Limb (tissue), 2 donors: ENCODE measurements around the gene OR10H3.
"Not testable (repeated sequence)": the region's sequence is repeated elsewhere in the genome, so short reads cannot be mapped to it uniquely, and the experiment has no call there.

Experiments
- DNase-seq, 2 donors: peaks; one replicate each; pipeline ENCODE4 v3.0.0-alpha.2; 2016; ENCODE audit errors: extremely low spot score in 2 of 2

OR10H3 gene, protein sequence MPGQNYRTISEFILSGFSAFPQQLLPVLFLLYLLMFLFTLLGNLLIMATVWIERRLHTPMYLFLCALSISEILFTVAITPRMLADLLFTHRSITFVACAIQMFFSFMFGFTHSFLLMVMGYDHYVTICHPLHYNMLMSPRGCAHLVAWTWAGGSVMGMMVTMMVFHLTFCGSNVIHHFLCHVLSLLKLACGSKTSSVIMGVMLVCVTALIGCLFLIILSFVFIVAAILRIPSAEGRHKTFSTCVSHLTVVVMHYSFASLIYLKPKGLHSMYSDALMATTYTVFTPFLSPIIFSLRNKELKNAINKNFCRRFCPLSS

DNA sequence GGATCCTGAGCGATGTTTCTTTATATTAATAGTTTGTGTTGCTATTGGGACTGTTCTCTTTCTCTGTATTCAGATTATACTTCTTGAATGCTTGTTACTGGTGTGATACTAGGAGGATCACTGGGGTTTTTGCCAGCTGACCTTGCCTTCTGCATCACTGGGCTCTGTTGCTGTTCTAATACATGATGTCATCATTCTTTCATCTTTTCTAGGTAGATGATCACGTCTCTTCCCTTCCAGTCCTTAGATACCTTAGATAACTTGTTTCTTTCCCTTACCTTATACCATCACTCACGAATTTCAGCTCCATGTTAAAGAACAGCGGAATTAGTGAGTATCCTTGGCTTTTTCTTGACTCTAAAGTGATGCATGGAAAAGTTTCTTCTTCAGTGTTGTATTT lies at the start of gene OR10H3:
TSS of gene OR10H3 (plus strand) at position 264 of the 400 bp plus-strand sequence. CDS start 3,408 bp downstream, outside the sequence.
- no peak for DNase-seq

DNA sequence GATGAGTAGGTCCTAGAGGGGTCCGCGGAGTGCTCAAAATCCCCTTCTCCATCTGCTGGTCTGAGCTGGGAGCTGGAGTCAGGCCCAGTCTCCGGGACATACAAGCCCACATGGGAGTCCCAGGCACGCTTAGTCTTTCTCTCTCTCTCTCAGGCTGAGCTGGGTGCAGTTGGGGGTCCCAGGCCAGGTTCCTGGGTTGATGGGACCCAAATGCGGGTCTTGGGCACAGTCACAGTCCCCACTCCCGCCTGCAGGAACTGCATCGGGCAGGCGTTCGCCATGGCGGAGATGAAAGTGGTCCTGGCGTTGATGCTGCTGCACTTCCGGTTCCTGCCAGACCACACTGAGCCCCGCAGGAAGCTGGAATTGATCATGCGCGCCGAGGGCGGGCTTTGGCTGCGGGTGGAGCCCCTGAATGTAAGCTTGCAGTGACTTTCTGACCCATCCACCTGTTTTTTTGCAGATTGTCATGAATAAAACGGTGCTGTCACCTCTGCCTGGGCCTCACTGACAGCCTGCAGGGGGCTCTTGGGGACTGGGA lies 41.1 kb upstream of the OR10H3 start:
- no peak for DNase-seq

DNA sequence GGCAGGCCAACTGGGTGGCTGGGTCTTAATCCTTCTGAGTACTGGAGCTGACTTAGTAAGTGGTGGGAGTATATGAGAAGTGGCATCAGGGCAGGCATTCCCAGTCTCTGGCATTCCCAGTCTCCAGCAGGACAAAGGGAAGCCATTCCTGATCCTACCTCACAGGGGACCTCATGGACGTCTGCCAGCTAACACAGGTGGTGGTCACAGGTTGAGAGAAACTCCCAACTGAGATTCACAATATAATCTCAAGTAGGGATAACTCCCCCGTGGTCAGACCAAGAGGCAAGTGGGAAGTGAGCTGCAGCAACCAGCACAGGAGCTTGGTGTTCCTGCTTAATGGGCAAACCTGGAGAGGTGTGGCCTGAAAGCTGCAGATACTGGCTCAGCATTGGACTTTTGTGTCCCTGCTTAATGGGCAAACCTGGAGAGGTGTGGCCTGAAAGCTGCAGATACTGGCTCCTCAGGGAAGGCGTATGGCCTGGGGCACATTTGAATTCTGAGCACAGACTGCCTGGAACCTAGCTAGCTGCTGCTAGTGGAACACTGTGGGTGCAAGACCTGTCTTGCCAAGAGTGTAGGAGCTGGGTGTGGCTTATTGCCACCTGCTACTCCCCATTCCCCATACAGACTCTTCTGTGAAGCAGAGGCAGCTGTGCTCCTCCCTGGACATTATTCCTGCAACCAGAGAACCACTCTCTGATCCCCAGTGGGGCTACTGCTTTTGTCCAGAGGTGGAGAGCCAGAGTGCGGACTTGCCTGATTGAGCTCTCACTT lies 35.8 kb upstream of the OR10H3 start:
- peak in 1 of 2 donors; percentile 21 for DNase-seq

DNA sequence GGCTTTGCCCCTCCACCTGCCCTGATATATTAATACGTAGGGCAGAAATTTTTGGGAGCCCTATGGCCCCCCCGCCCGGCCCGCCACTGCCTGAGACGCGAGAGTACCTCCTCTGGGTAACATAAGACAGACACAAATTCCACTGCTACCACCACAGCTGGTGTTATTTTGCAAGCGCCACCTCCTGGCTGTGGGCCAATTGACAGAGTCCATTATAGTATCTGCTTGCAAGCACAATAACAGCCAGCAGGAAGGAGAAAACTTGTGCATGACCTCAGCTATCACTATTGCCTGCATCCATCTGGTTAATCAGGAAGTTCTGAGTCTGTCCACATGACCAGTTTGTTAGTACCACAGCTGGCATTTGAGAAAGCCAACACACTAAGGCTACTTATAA lies 35.3 kb upstream of the OR10H3 start:
- peak; percentile 67 to 76 for DNase-seq

GRCh38 chr19:15714638-15715037 lies 23.1 kb upstream of the OR10H3 start:
- DNase-seq = no peak

- no peak for DNase-seq
Observed at GRCh38 chr19:15715642-15716041, 22.1 kb upstream of the OR10H3 start.

DNA sequence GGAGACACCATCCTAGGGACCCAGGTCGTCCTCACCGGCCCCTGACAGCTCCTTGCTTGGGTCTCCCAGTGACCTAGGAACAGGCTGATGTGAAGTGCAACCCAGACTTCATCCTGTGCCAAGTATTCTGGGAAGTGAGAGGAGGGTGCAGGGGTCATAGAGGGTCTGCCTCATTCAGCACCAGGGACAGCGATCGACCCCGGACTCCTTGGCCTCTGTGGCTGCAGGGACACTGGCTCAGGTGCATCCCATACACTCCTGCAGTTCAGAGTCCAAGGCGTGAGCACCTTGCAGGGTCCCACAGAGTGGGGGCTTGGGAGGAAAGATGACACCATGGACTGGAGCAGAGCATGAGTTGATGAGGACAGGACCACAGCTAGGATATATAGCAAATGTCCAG lies 20.0 kb upstream of the OR10H3 start:
- DNase-seq = no peak

DNA sequence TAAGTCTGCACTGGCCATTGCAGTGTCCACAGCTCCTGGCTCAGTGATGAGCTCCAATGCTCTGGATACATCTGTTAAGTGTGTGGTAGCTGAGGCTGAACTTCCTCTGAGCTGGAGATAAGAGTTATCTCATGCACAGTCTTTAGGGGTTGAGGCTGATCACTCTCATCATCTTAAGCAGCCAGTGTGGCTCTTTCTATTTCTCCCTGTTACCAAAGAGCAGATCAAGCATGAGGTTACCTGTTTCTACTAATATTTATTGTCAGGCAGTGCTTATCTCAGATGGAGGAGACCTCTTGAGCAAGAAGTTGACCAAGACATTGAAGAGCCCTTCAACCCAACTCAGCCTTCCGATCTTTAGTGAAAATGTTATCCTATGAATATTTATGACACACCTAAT lies 16.5 kb upstream of the OR10H3 start:
- no peak for DNase-seq

DNA sequence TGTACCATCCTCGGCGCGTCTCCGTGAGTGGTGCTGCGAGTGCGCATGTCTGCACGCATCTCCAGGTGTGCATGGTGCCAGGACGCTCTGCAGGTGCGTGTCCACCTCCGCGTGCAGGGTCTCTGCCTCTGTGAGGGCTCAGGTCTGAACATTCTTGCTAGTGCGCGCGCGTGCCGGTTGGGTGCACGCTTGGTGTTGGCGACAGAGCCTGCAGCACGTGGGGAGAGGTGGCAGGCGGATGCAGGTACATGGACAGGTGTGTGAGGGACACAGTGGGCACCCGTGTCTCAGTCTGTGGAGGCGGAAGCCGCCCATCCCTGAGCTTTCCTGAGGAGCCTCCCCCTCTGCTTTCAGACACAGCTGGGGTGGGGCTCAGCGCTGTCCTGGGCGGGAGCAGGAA lies 14.8 kb upstream of the OR10H3 start:
- DNase-seq = no peak

GRCh38 chr19:15727724-15728123 lies 10.1 kb upstream of the OR10H3 start, which contains the start of gene OR10H2:
Gene OR10H2 (plus strand): TSS chr19:15728024. CDS start chr19:15728044, 20 bp downstream.
- DNase-seq = no peak

- no peak for DNase-seq
Observed at GRCh38 chr19:15730538-15730937, 7.2 kb upstream of the OR10H3 start.

DNA sequence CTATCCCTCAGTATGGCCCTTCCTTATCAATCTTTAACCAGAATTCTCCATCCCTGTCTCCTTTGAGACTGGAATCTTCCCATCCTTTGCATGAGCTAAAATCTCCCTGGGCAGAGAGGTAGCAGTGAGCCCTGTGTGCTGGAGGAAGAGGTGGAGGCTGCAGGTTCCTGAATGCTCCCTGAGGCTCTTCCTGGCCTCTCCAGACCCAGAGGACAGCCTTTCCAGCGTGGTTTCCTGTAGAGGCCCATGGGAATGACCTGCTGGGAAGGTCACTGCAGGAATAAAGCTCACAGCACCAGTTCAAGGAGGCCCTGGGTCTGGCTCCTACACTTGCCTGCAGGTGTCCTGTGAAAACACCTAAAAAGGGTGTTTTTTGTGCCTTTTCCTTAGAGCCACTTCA lies 5.4 kb upstream of the OR10H3 start:
- no peak for DNase-seq

DNA sequence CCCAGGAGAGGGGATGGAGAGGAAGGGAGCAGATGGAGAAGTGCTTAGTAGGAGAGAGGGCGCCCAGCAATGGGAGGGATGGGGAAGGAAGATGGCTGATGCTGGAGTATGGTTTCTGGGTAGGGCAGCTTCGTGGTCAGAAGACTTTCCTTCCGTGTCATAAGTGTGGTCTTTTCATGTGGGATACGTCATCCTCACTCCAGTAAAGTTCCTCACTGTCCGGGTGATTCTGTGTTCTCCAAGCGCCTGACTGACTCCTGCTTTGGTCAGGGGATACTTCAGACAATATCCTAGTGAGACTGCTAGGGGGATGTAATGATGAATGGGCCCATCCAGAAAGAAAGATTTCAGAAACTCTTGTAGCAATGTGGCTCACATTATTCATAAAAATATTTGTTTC lies 3.9 kb upstream of the OR10H3 start:
- no peak for DNase-seq

DNA sequence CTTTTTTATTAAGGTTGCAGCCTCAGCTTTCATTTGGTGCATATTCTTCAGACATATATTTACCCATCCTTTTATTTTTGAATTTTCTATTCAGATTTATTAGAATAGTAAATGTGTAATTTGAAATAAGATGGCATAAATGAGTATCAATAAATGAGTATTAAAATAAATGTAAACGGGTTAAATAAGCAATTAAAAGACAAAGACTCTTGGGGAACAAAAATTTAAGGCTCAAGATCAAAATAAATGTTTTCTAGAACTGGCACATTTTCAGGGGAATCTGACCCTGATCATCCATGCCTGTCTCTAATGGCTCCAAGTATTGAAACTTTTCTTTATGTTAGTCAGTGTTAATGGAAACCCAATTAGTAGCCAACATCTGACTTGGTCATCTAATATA lies 3.0 kb downstream of the OR10H3 start:
- no peak for DNase-seq

DNA sequence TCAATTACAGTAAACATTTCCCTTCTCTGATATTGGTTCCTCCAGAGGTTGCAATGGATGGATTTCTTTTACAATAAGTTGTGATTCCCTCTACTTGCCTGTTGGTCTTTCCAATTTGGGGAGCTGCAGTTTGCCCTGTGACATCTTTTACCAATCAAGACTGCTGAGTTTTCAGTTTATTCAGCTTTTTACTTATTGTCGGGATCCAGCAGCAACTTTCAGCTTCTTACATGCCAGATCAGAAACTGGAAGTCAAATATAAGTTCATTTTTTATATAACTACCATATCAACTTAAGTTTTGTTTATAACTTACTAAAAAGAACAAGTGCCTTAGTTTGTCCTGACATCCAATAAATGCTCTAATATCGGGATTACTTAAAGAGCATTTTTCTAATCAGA lies 10.5 kb downstream of the OR10H3 start:
- DNase-seq = no peak

- DNase-seq = no peak
Observed at GRCh38 chr19:15758379-15758778, 20.6 kb downstream of the OR10H3 start.

- no peak for DNase-seq
Observed at GRCh38 chr19:15759962-15760565, 22.3 kb downstream of the OR10H3 start.

GRCh38 chr19:15769586-15769985 lies 31.8 kb downstream of the OR10H3 start:
- DNase-seq = no peak

GRCh38 chr19:15774159-15774558 lies 36.4 kb downstream of the OR10H3 start:
- DNase-seq = not testable (repeated sequence)

- no peak for DNase-seq
Observed at GRCh38 chr19:15775249-15775648, 37.5 kb downstream of the OR10H3 start.

- DNase-seq = no peak
Observed at GRCh38 chr19:15776264-15776663, 38.5 kb downstream of the OR10H3 start.
